K562 (cell line): ENCODE results near the gene TP73. TPM values are rescaled to one million over a fixed set of nuclear protein-coding genes. Genes with fewer than 3 reads are reported as not detected.
A peak's percentile ranks its signal among the peaks of the same experiment; 100 is the strongest.

Experiments used
- ARID2 ChIP-seq: fragments of 450-650 bp; IDR thresholded peaks from 2 replicates; pipeline ENCODE4 v1.6.1; 2017; ENCODE audit warnings: antibody characterized with exemption, mild to moderate bottlenecking
- ASH1L ChIP-seq: fragments of 450-650 bp; IDR thresholded peaks from 2 replicates; pipeline ENCODE4 v1.6.1; 2018; ENCODE audit warnings: borderline replicate concordance, mild to moderate bottlenecking, low read depth; ENCODE audit not compliant: partially characterized antibody
- BCOR ChIP-seq: fragments of 450-650 bp; IDR thresholded peaks from 2 replicates; pipeline ENCODE4 v1.6.1; 2016
- EP300 ChIP-seq: IDR thresholded peaks from 2 replicates; pipeline ENCODE4 v1.6.1; 2012; ENCODE audit warnings: low read length, improper control_type of control experiment
- NCOA4 ChIP-seq: fragments of 450-650 bp; IDR thresholded peaks from 2 replicates; pipeline ENCODE4 v1.6.1; 2018; ENCODE audit warnings: mild to moderate bottlenecking; ENCODE audit not compliant: partially characterized antibody
- NCOR1 ChIP-seq: fragments of 450-650 bp; IDR thresholded peaks from 2 replicates; pipeline ENCODE4 v1.6.1; 2016; ENCODE audit warnings: mild to moderate bottlenecking, moderate library complexity
- RBBP5 ChIP-seq: fragments of 200-600 bp; sonication (generic); IDR thresholded peaks from 2 replicates; pipeline ENCODE4 v1.6.1; 2012; ENCODE audit warnings: borderline replicate concordance, mild to moderate bottlenecking, low read length, control low read depth, inconsistent platforms; ENCODE audit not compliant: insufficient read depth, poor library complexity, severe bottlenecking
- RBFOX2 ChIP-seq: fragments of 200-400 bp; formaldehyde crosslinking; IDR thresholded peaks from 2 replicates; pipeline ENCODE4 v1.6.1; 2017; ENCODE audit warnings: low read depth, mild to moderate bottlenecking, low read length, moderate library complexity
- RFX7 ChIP-seq: fragments of 250-450 bp; sonication (Bioruptor Pico); IDR thresholded peaks from 2 replicates; pipeline ENCODE4 v1.5.1; 2021; ENCODE audit warnings: mild to moderate bottlenecking
- SP1 ChIP-seq: sonication (generic); formaldehyde crosslinking; IDR thresholded peaks from 2 replicates; pipeline ENCODE4 v1.8.1; 2022; ENCODE audit warnings: mild to moderate bottlenecking, missing genetic modification reagents
- TEAD4 ChIP-seq, 2 experiments: sonication (generic) in 1 of 2; formaldehyde crosslinking in 1 of 2; IDR thresholded peaks; 2 replicates each; pipeline versions ENCODE4 v1.6.1 to v1.8.0; 2012 to 2022; ENCODE audit warnings: borderline replicate concordance in 1 of 2, inconsistent platforms in 1 of 2, low read length in 1 of 2, mild to moderate bottlenecking in 1 of 2, missing genetic modification reagents in 1 of 2
- ZBTB17 ChIP-seq: fragments of 450-650 bp; formaldehyde crosslinking; IDR thresholded peaks from 2 replicates; pipeline ENCODE4 v1.4.0; 2020; ENCODE audit warnings: mild to moderate bottlenecking
- ZBTB7A ChIP-seq: IDR thresholded peaks from 2 replicates; pipeline ENCODE4 v1.6.1; 2011; ENCODE audit warnings: low read depth, mild to moderate bottlenecking, low read length, moderate library complexity, borderline replicate concordance; ENCODE audit not compliant: control insufficient read depth
- ZNF174 ChIP-seq: fragments of 250-450 bp; sonication (Bioruptor Pico); IDR thresholded peaks from 2 replicates; pipeline ENCODE4 v1.4.0; 2020; ENCODE audit warnings: mild to moderate bottlenecking
- ZNF785 ChIP-seq: fragments of 250-450 bp; sonication (Bioruptor Pico); IDR thresholded peaks from 2 replicates; pipeline ENCODE4 v1.4.0; 2020; ENCODE audit warnings: mild to moderate bottlenecking
- polyA plus RNA-seq, 8 experiments: library from polyadenylated mRNA; depleted of rRNA in 4 of 8; stranded (reverse) in 5 of 8; unstranded in 3 of 8; fragments of >200 nt; fragmentation: Nextera tagmentation in 2 of 8; fragmentation: Illumina TruSeq in 1 of 8; extraction: Ambion mirVana in 2 of 8; extraction: Trizol in 1 of 8; gene quantifications; 2 replicates each; pipeline versions ENCODE4 v1.2.1 to v1.2.3, GENCODE V29; 2011 to 2014; ENCODE audit warnings: inconsistent platforms in 1 of 8, missing spikeins in 1 of 8
- total RNA-seq, 7 experiments: library from RNA; depleted of rRNA in 6 of 7; stranded (reverse); fragments of >200 nt in 6 of 7; fragmentation: Illumina TruSeq in 2 of 7; extraction: Trizol in 2 of 7; gene quantifications; 2 replicates each; pipeline versions ENCODE4 v1.2.1 to v1.2.3, GENCODE V29; 2011 to 2021; ENCODE audit warnings: low replicate concordance in 1 of 7
- TF ChIP-seq, protein P1 (sequence below), 2 experiments: IDR thresholded peaks in 1 of 2; conservative IDR thresholded peaks in 1 of 2; 2 replicates each; pipeline ENCODE4 v1.6.1; 2016; ENCODE audit warnings: low read depth in 2 of 2, mild to moderate bottlenecking in 1 of 2, missing compliant biosample characterization in 1 of 2, missing genetic modification characterization in 1 of 2, moderate library complexity in 1 of 2
- TF ChIP-seq, protein P2 (sequence below), 2 experiments: fragments of 450-650 bp; IDR thresholded peaks; 2 replicates each; pipeline ENCODE4 v1.6.1; 2016
- TF ChIP-seq, protein P3 (sequence below): IDR thresholded peaks from 3 replicates; pipeline ENCODE4 v1.6.1; 2011; ENCODE audit warnings: borderline replicate concordance, mild to moderate bottlenecking, moderate library complexity; ENCODE audit not compliant: insufficient read length; ENCODE audit errors: extremely low read depth
- TF ChIP-seq, protein P4 (sequence below), 2 experiments: IDR thresholded peaks; 2 replicates each; pipeline ENCODE4 v1.6.1; 2012; ENCODE audit warnings: improper control_type of control experiment in 2 of 2, low read depth in 2 of 2, low read length in 2 of 2, borderline replicate concordance in 1 of 2

The TP73 gene
- total and polyA plus RNA-seq, 9 of the 15 experiments (the other 6 are each of a cell fraction or from before 2014, with no cell fraction given) = 0.07 to 1.6 (median 0.40) TPM; not detected in 2

DNA sequence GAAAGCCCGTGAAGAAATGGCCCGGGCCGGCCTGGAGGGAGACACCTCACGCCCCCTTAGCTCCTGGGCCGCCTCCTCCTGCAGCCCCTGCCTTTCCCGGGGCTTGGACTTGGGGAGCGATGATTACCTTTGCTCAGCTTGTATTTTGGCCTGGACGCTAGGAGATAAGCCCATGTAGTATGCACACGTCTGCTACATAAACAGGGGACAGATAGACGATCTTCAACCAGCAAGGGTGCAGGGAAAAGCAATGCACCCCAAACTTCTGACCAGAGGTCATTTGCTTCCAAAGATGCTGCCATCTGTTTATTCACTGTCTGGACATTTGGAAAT, 936 bp downstream of the TP73 start (continued):
- TF ChIP-seq, protein P1, sequence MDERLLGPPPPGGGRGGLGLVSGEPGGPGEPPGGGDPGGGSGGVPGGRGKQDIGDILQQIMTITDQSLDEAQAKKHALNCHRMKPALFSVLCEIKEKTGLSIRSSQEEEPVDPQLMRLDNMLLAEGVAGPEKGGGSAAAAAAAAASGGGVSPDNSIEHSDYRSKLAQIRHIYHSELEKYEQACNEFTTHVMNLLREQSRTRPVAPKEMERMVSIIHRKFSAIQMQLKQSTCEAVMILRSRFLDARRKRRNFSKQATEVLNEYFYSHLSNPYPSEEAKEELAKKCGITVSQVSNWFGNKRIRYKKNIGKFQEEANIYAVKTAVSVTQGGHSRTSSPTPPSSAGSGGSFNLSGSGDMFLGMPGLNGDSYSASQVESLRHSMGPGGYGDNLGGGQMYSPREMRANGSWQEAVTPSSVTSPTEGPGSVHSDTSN (CRISPR knock-in tag; IDR thresholded peaks at IDR 0.05; ENCODE audit: low read depth) = no peak
- TF ChIP-seq, protein P1 (tag; conservative IDR thresholded peaks at IDR 0.05; ENCODE audit: low read depth) = no peak
- TF ChIP-seq ARID2 (no peak), BCOR (no peak), EP300 (peak; percentile 16; the same call in 1 of the 2 replicates), ZNF785 (CRISPR knock-in tag) (no peak), RBFOX2 (no peak), SP1 (CRISPR knock-in tag) (no peak), TEAD4 (IDR thresholded peaks at IDR 0.05; ENCODE audit: low read length) (peak; percentile 17; the same call in 1 of the 2 replicates), TEAD4 (CRISPR knock-in tag; IDR thresholded peaks at IDR 0.05; ENCODE audit: borderline replicate concordance) (no peak), ZBTB17 (CRISPR knock-in tag) (no peak), ZNF174 (CRISPR knock-in tag) (no peak), NCOR1 (peak; percentile 10; the same call in 1 of the 2 replicates), RFX7 (CRISPR knock-in tag) (no peak), RBBP5 (no peak), ZBTB7A (no peak), NCOA4 (no peak), ASH1L (no peak)
- TF ChIP-seq, protein P2, sequence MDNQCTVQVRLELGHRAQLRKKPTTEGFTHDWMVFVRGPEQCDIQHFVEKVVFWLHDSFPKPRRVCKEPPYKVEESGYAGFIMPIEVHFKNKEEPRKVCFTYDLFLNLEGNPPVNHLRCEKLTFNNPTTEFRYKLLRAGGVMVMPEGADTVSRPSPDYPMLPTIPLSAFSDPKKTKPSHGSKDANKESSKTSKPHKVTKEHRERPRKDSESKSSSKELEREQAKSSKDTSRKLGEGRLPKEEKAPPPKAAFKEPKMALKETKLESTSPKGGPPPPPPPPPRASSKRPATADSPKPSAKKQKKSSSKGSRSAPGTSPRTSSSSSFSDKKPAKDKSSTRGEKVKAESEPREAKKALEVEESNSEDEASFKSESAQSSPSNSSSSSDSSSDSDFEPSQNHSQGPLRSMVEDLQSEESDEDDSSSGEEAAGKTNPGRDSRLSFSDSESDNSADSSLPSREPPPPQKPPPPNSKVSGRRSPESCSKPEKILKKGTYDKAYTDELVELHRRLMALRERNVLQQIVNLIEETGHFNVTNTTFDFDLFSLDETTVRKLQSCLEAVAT (IDR thresholded peaks at IDR 0.05) = no peak
- TF ChIP-seq, protein P3, sequence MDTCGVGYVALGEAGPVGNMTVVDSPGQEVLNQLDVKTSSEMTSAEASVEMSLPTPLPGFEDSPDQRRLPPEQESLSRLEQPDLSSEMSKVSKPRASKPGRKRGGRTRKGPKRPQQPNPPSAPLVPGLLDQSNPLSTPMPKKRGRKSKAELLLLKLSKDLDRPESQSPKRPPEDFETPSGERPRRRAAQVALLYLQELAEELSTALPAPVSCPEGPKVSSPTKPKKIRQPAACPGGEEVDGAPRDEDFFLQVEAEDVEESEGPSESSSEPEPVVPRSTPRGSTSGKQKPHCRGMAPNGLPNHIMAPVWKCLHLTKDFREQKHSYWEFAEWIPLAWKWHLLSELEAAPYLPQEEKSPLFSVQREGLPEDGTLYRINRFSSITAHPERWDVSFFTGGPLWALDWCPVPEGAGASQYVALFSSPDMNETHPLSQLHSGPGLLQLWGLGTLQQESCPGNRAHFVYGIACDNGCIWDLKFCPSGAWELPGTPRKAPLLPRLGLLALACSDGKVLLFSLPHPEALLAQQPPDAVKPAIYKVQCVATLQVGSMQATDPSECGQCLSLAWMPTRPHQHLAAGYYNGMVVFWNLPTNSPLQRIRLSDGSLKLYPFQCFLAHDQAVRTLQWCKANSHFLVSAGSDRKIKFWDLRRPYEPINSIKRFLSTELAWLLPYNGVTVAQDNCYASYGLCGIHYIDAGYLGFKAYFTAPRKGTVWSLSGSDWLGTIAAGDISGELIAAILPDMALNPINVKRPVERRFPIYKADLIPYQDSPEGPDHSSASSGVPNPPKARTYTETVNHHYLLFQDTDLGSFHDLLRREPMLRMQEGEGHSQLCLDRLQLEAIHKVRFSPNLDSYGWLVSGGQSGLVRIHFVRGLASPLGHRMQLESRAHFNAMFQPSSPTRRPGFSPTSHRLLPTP = no peak
- TF ChIP-seq, protein P4, sequence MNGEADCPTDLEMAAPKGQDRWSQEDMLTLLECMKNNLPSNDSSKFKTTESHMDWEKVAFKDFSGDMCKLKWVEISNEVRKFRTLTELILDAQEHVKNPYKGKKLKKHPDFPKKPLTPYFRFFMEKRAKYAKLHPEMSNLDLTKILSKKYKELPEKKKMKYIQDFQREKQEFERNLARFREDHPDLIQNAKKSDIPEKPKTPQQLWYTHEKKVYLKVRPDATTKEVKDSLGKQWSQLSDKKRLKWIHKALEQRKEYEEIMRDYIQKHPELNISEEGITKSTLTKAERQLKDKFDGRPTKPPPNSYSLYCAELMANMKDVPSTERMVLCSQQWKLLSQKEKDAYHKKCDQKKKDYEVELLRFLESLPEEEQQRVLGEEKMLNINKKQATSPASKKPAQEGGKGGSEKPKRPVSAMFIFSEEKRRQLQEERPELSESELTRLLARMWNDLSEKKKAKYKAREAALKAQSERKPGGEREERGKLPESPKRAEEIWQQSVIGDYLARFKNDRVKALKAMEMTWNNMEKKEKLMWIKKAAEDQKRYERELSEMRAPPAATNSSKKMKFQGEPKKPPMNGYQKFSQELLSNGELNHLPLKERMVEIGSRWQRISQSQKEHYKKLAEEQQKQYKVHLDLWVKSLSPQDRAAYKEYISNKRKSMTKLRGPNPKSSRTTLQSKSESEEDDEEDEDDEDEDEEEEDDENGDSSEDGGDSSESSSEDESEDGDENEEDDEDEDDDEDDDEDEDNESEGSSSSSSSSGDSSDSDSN (IDR thresholded peaks at IDR 0.05; ENCODE audit: borderline replicate concordance in 1 of 2, low read depth in 2 of 2, low read length in 2 of 2) = 0 out of 4 replicates have a peak, but pooled peaks of 1 of the 2 experiments have one; percentile 28
